DLD1 (cell line): ENCODE measurements around the gene MAPRE2.

Experiments used
- in situ Hi-C: cut with HindIII; loops from 2 replicates; pipeline ENCODE4 v1.10.0; 2017; ENCODE audit warnings: low sequenced_read_pairs

MAPRE2 gene

GRCh38 chr18:35061336-35061735 is 20.1 kb downstream of the MAPRE2 start:
- in situ Hi-C loops = no loop called here

- in situ Hi-C loops = no loop called here
Measured at GRCh38 chr18:35061804-35062203, 20.6 kb downstream of the MAPRE2 start.

GRCh38 chr18:35062408-35062807 is 21.2 kb downstream of the MAPRE2 start:
- in situ Hi-C loops = no loop called here

- in situ Hi-C loops = no loop called here
Measured at GRCh38 chr18:35063875-35064690, 22.9 kb downstream of the MAPRE2 start.

- in situ Hi-C loops = no loop called here
Measured at GRCh38 chr18:35067454-35067853, 26.2 kb downstream of the MAPRE2 start.

GRCh38 chr18:35071819-35072247 is 30.6 kb downstream of the MAPRE2 start:
- in situ Hi-C loops = no loop called here

- in situ Hi-C loops = no loop called here
Measured at GRCh38 chr18:35072616-35073015, 31.4 kb downstream of the MAPRE2 start.

GRCh38 chr18:35073186-35074105 is 32.2 kb downstream of the MAPRE2 start:
- in situ Hi-C loops = no loop called here

- in situ Hi-C loops = no loop called here
Measured at GRCh38 chr18:35074581-35074980, 33.4 kb downstream of the MAPRE2 start.

GRCh38 chr18:35075132-35075531 is 33.9 kb downstream of the MAPRE2 start:
- in situ Hi-C loops = no loop called here

- in situ Hi-C loops = no loop called here
Measured at GRCh38 chr18:35076135-35076924, 35.1 kb downstream of the MAPRE2 start.

GRCh38 chr18:35077937-35078336 is 36.7 kb downstream of the MAPRE2 start:
- in situ Hi-C loops = no loop called here

- in situ Hi-C loops = no loop called here
Measured at GRCh38 chr18:35080058-35080457, 38.8 kb downstream of the MAPRE2 start.

- in situ Hi-C loops = no loop called here
Measured at GRCh38 chr18:35083174-35083712, 42.0 kb downstream of the MAPRE2 start.

- in situ Hi-C loops = no loop called here
Measured at GRCh38 chr18:35084494-35085449, 43.6 kb downstream of the MAPRE2 start.

GRCh38 chr18:35085450-35086380 is 44.5 kb downstream of the MAPRE2 start:
- in situ Hi-C loops = no loop called here

GRCh38 chr18:35086704-35087103 is 45.5 kb downstream of the MAPRE2 start:
- in situ Hi-C loops = no loop called here

GRCh38 chr18:35087726-35088125 is 46.5 kb downstream of the MAPRE2 start:
- in situ Hi-C loops = no loop called here

- in situ Hi-C loops = no loop called here
Measured at GRCh38 chr18:35088921-35089320, 47.7 kb downstream of the MAPRE2 start.
